Fibroblast of pulmonary artery (primary cell): Measurements from ENCODE around the gene SYF2.

Source experiments
- DNase-seq: peaks from one replicate; pipeline ENCODE4 v3.0.0-alpha.2; 2010; ENCODE audit warnings: low read depth
- H3K4me3 ChIP-seq: replicated peaks from 2 replicates; pipeline ENCODE4 v1.5.1; 2011; ENCODE audit warnings: low read depth, mild to moderate bottlenecking, control low read depth, low read length, moderate library complexity
- CTCF ChIP-seq: IDR thresholded peaks from 2 replicates; pipeline ENCODE4 v1.5.1; 2011; ENCODE audit warnings: mild to moderate bottlenecking, control low read depth, low read length, inconsistent platforms; ENCODE audit errors: missing control alignments

SYF2 gene

GRCh38 chr1:25232866-25233784 lies 823 bp upstream of the SYF2 start:
- DNase-seq = peak; percentile 90
- peak overlapping the region; percentile 94 for H3K4me3 ChIP-seq
- no peak for TF ChIP-seq CTCF

GRCh38 chr1:25223471-25223870 lies 8.8 kb downstream of the SYF2 start:
- no peak for TF ChIP-seq CTCF

GRCh38 chr1:25222606-25223005 lies 9.7 kb downstream of the SYF2 start:
- no peak overlapping the region for H3K4me3 ChIP-seq
- DNase-seq = no peak
- TF ChIP-seq CTCF = no peak

More at GRCh38 chr1:25223471-25223870, 8.8 kb downstream of the SYF2 start:
- no peak overlapping the region for H3K4me3 ChIP-seq
- peak; percentile 45 for DNase-seq

GRCh38 chr1:25220666-25221065 lies 11.6 kb downstream of the SYF2 start:
- no peak for DNase-seq
- TF ChIP-seq CTCF = no peak
- no peak overlapping the region for H3K4me3 ChIP-seq

GRCh38 chr1:25219661-25220251 lies 12.5 kb downstream of the SYF2 start:
- H3K4me3 ChIP-seq = no peak overlapping the region
- no peak for TF ChIP-seq CTCF
- no peak for DNase-seq

- no peak for DNase-seq
- TF ChIP-seq CTCF = no peak
- no peak overlapping the region for H3K4me3 ChIP-seq
These were observed 14.6 kb downstream of the SYF2 start for GRCh38 chr1:25217598-25218232.
